Neural cell (in vitro differentiated cells): ENCODE measurements around the gene LUZP1. TPM values are rescaled to one million over a fixed set of nuclear protein-coding genes. Genes with fewer than 3 reads are reported as not detected.

ENCODE experiments used
- H2AFZ ChIP-seq: fragments of 200-600, 300-800 bp; sonication (generic), shearing (Covaris generic); 2 replicates; pipeline ENCODE4 v1.6.0; 2014; ENCODE audit warnings: low read depth, mild to moderate bottlenecking, antibody characterized with exemption, low read length, moderate library complexity
- H3F3A ChIP-seq: fragments of 200-600 bp; shearing (Covaris generic); 2 replicates; pipeline ENCODE4 v1.6.1; 2016; ENCODE audit warnings: mild to moderate bottlenecking, moderate library complexity, mixed read lengths, antibody characterized with exemption, low read length; ENCODE audit not compliant: insufficient read depth, poor library complexity, severe bottlenecking
- H3K27ac ChIP-seq: fragments of 200-600, 300-800 bp; sonication (generic), shearing (Covaris generic); 2 replicates; pipeline ENCODE4 v1.5.1; 2014; ENCODE audit warnings: mild to moderate bottlenecking, low read length, moderate library complexity
- H3K27me3 ChIP-seq: fragments of 300-800, 200-600 bp; sonication (generic), shearing (Covaris generic); 2 replicates; pipeline ENCODE4 v1.6.0; 2014; ENCODE audit warnings: mild to moderate bottlenecking, low read depth, low read length, moderate library complexity; ENCODE audit not compliant: insufficient read depth
- H3K36me3 ChIP-seq: fragments of 300-800, 200-600 bp; sonication (generic), shearing (Covaris generic); 2 replicates; pipeline ENCODE4 v1.5.1; 2014; ENCODE audit warnings: mild to moderate bottlenecking, antibody characterized with exemption, low read length, moderate library complexity; ENCODE audit not compliant: insufficient read depth
- H3K4me2 ChIP-seq: fragments of 300-800, 200-600 bp; sonication (generic), shearing (Covaris generic); 2 replicates; pipeline ENCODE4 v1.6.0; 2014; ENCODE audit warnings: mild to moderate bottlenecking, low read length
- H3K4me3 ChIP-seq: fragments of 300-800, 200-600 bp; sonication (generic), shearing (Covaris generic); 2 replicates; pipeline ENCODE4 v1.5.1; 2014; ENCODE audit warnings: mild to moderate bottlenecking, low read length, moderate library complexity
- H3K79me2 ChIP-seq: fragments of 200-600 bp; shearing (Covaris generic); replicated peaks from 2 replicates; pipeline ENCODE4 v1.6.0; 2014; ENCODE audit warnings: mild to moderate bottlenecking, low read length, moderate library complexity; ENCODE audit not compliant: insufficient read depth
- H3K9ac ChIP-seq: fragments of 300-800, 200-600 bp; sonication (generic), shearing (Covaris generic); 2 replicates; pipeline ENCODE4 v1.6.1; 2016; ENCODE audit warnings: mild to moderate bottlenecking, low read length, mixed read lengths
- H3K9me2 ChIP-seq: fragments of 200-600 bp; shearing (Covaris generic); 2 replicates; pipeline ENCODE4 v1.6.1; 2016; ENCODE audit warnings: mild to moderate bottlenecking, low read length, mixed read lengths; ENCODE audit not compliant: insufficient read depth
- H3K9me3 ChIP-seq: fragments of 200-600, 300-800 bp; sonication (generic), shearing (Covaris generic); 2 replicates; pipeline ENCODE4 v1.6.1; 2016; ENCODE audit warnings: mild to moderate bottlenecking, mixed run types, low read length, moderate library complexity, mixed read lengths
- H4K20me1 ChIP-seq: fragments of 200-600 bp; shearing (Covaris generic); 2 replicates; pipeline ENCODE4 v1.6.1; 2016; ENCODE audit warnings: mild to moderate bottlenecking, mixed run types; ENCODE audit not compliant: insufficient read depth
- CTCF ChIP-seq: fragments of 450-650 bp; IDR thresholded peaks from 2 replicates; pipeline ENCODE4 v1.5.1; 2014; ENCODE audit warnings: antibody characterized with exemption, mild to moderate bottlenecking, moderate library complexity; ENCODE audit not compliant: poor library complexity, severe bottlenecking
- EP300 ChIP-seq: fragments of 450-650 bp; conservative IDR thresholded peaks from 2 replicates; pipeline ENCODE4 v1.6.1; 2014; ENCODE audit warnings: antibody characterized with exemption, mild to moderate bottlenecking, moderate library complexity; ENCODE audit not compliant: poor library complexity, severe bottlenecking
- EZH2 ChIP-seq: fragments of 200-600, 300-800 bp; shearing (Covaris generic), sonication (generic); IDR thresholded peaks from 2 replicates; pipeline ENCODE4 v1.6.1; 2014; ENCODE audit warnings: antibody characterized with exemption, low read length, borderline replicate concordance, mild to moderate bottlenecking; ENCODE audit not compliant: insufficient read depth, poor library complexity, severe bottlenecking
- MXI1 ChIP-seq: fragments of 450-650 bp; conservative IDR thresholded peaks from 2 replicates; pipeline ENCODE4 v1.6.1; 2014; ENCODE audit warnings: antibody characterized with exemption, mild to moderate bottlenecking; ENCODE audit not compliant: poor library complexity, severe bottlenecking
- POLR2AphosphoS5 ChIP-seq: IDR thresholded peaks from 2 replicates; pipeline ENCODE4 v1.6.1; 2012
- RAD21 ChIP-seq: fragments of 450-650 bp; conservative IDR thresholded peaks from 2 replicates; pipeline ENCODE4 v1.6.1; 2014; ENCODE audit warnings: antibody characterized with exemption, mild to moderate bottlenecking, moderate library complexity
- REST ChIP-seq: IDR thresholded peaks from 2 replicates; pipeline ENCODE4 v1.6.1; 2012; ENCODE audit warnings: borderline replicate concordance
- SMC3 ChIP-seq: fragments of 450-650 bp; conservative IDR thresholded peaks from 2 replicates; pipeline ENCODE4 v1.6.1; 2014; ENCODE audit warnings: antibody characterized with exemption, mild to moderate bottlenecking, moderate library complexity; ENCODE audit not compliant: poor library complexity
- TAF1 ChIP-seq: IDR thresholded peaks from 2 replicates; pipeline ENCODE4 v1.6.1; 2012; ENCODE audit warnings: low read depth
- polyA plus RNA-seq: library from polyadenylated mRNA; depleted of rRNA; stranded (reverse); fragments of >200 nt; gene quantifications from 2 replicates; pipeline ENCODE4 v1.2.3, GENCODE V29; 2014

Gene LUZP1
- polyA plus RNA-seq, 1 donor from 2014 or later, result 2.3 TPM

GRCh38 chr1:23169195-23169575, 529 bp upstream of the LUZP1 start:
- H3K9me2 ChIP-seq, result no peaks in the 10 kb centered on the region
- no peaks in the 10 kb centered on the region for H3K27me3 ChIP-seq
- H3K27ac ChIP-seq, result no peak overlapping the region
- no peaks in the 10 kb centered on the region for H4K20me1 ChIP-seq
- H2AFZ ChIP-seq, result no peak overlapping the region
- no peaks in the 10 kb centered on the region for H3K36me3 ChIP-seq
- no peak overlapping the region for H3K9ac ChIP-seq
- peaks cover 28% of the 10 kb centered on the region for H3K79me2 ChIP-seq
- no peak overlapping the region for H3K4me3 ChIP-seq
- no peak for TF ChIP-seq EP300
- TF ChIP-seq EZH2, result no peak
- no peak for TF ChIP-seq RAD21
- TF ChIP-seq POLR2AphosphoS5, result no peak
- TF ChIP-seq CTCF, result no peak
- TF ChIP-seq TAF1, result no peak
- no peak for TF ChIP-seq REST
- no peak for TF ChIP-seq SMC3
- no peak for TF ChIP-seq MXI1
- peaks cover 8% of the 10 kb centered on the region for H3F3A ChIP-seq
- H3K4me2 ChIP-seq, result no peak overlapping the region
- no peaks in the 10 kb centered on the region for H3K9me3 ChIP-seq

GRCh38 chr1:23168079-23168444, 594 bp downstream of the LUZP1 start:
- Histone ChIP-seq H3K9ac (peak overlapping the region; percentile 75), H2AFZ (no peak overlapping the region), H3K9me3 (no peaks in the 10 kb centered on the region), H3F3A (peaks cover 8% of the 10 kb centered on the region), H3K4me2 (no peak overlapping the region), H3K27ac (peak overlapping the region; percentile 71), H3K9me2 (no peaks in the 10 kb centered on the region), H3K27me3 (no peaks in the 10 kb centered on the region), H3K79me2 (peaks cover 37% of the 10 kb centered on the region), H3K36me3 (no peaks in the 10 kb centered on the region), H3K4me3 (peak overlapping the region; percentile 94), H4K20me1 (no peaks in the 10 kb centered on the region)
- TF ChIP-seq MXI1 (no peak), CTCF (no peak), REST (no peak), EZH2 (no peak), TAF1 (no peak), POLR2AphosphoS5 (no peak), EP300 (no peak), SMC3 (no peak)
